ENCODE measurements around the gene BLOC1S4. TPM values are rescaled to one million over a fixed set of nuclear protein-coding genes. Genes with fewer than 3 reads are reported as not detected.

Gene BLOC1S4
- total RNA-seq, 4 donors from 2014 or later, result 1.00 to 18.8 (median 12.4) TPM

Other genes starting within 250 kb of the BLOC1S4 start
- 1 to 10 TPM in 2 of 4 donors, under 1 TPM in 2; 0.27 to 8.8 (median 1.7) TPM for gene PPP2R2C, start 243.6 kb upstream of the BLOC1S4 start, total RNA-seq
- gene MAN2B2, start 141.0 kb upstream of the BLOC1S4 start, total RNA-seq, result 10 to 100 TPM; 17.5 to 55.9 (median 27.6) TPM
- gene MRFAP1, start 75.5 kb upstream of the BLOC1S4 start, total RNA-seq, result 100 to 1,000 TPM in 3 of 4 donors, 10 to 100 TPM in 1; 96.3 to 229 (median 125) TPM
- 1 to 10 TPM in 2 of 4 donors, not detected in 2; 7.5 to 7.8 TPM for gene S100P, start 22.3 kb upstream of the BLOC1S4 start, total RNA-seq
- gene MRFAP1L1, start 6.3 kb upstream of the BLOC1S4 start, total RNA-seq, result 10 to 100 TPM; 18.3 to 51.0 (median 30.3) TPM
- 10 to 100 TPM; 17.9 to 83.4 (median 43.0) TPM for gene KIAA0232, start 66.6 kb downstream of the BLOC1S4 start, total RNA-seq
- gene TBC1D14, start 193.7 kb downstream of the BLOC1S4 start, total RNA-seq, result 10 to 100 TPM; 42.6 to 56.9 (median 54.0) TPM